Gastrocnemius medialis (tissue), 4 donors: ENCODE measurements around the gene GBA3. TPM values are rescaled to one million over a fixed set of nuclear protein-coding genes. Genes with fewer than 3 reads are reported as not detected.

Source experiments
- ATAC-seq, 2 donors: fragments of 150-250 bp; one replicate each; pipeline ENCODE4 v1.9.1; 2016
- DNase-seq, 2 donors: peaks; one replicate each; pipeline ENCODE4 v3.0.0-alpha.2; 2019
- H3K27ac ChIP-seq, 4 donors: fragments of 200-600 bp; sonication (generic); 1 replicate in 1 of 4; 2 replicates in 3 of 4; pipeline ENCODE4 v1.5.1; 2016 to 2018; ENCODE audit warnings: mild to moderate bottlenecking in 2 of 4, moderate library complexity in 1 of 4
- H3K27me3 ChIP-seq, 3 donors: fragments of 200-600 bp; sonication (generic) in 2 of 3; 1 replicate in 1 of 3; 2 replicates in 2 of 3; pipeline versions ENCODE4 v1.5.1 to v1.6.0; 2016 to 2019; ENCODE audit warnings: mild to moderate bottlenecking in 1 of 3, moderate library complexity in 1 of 3
- H3K36me3 ChIP-seq, 2 donors: fragments of 200-600 bp; sonication (generic) in 1 of 2; one replicate each; pipeline ENCODE4 v1.5.1; 2017 to 2018
- H3K4me1 ChIP-seq, 2 donors: fragments of 200-600 bp; sonication (generic) in 1 of 2; one replicate each; pipeline ENCODE4 v1.5.1; 2016 to 2017; ENCODE audit warnings: mild to moderate bottlenecking in 2 of 2
- H3K4me3 ChIP-seq, 4 donors: fragments of 200-600 bp; sonication (generic) in 3 of 4; 1 replicate in 1 of 4; 2 replicates in 3 of 4; pipeline ENCODE4 v1.5.1; 2016 to 2019; ENCODE audit warnings: mild to moderate bottlenecking in 2 of 4
- H3K9me3 ChIP-seq, 3 donors: fragments of 200-600 bp; sonication (generic) in 2 of 3; 1 replicate in 1 of 3; 2 replicates in 2 of 3; pipeline ENCODE4 v1.5.1; 2016 to 2019
- CTCF ChIP-seq, 5 experiments: fragments of 450-650 bp in 3 of 5; fragments of 200-600 bp in 2 of 5; sonication (generic) in 2 of 5; IDR thresholded peaks in 4 of 5; conservative IDR thresholded peaks in 1 of 5; 1 replicate in 4 of 5; 2 replicates in 1 of 5; pipeline ENCODE4 v1.5.1; 2016 to 2019; ENCODE audit warnings: antibody characterized with exemption in 5 of 5, mild to moderate bottlenecking in 3 of 5, moderate library complexity in 3 of 5
- POLR2A ChIP-seq, 2 donors: fragments of 450-650 bp; IDR thresholded peaks; one replicate each; pipeline ENCODE4 v1.6.1; 2017; ENCODE audit warnings: antibody characterized with exemption in 2 of 2, mild to moderate bottlenecking in 2 of 2, moderate library complexity in 2 of 2
- in situ Hi-C, 4 donors: fragments of 200-750 bp; cut with MboI; loops; one replicate each; pipeline versions ENCODE4 v1.15.0 to v1.8.0; 2017; ENCODE audit warnings: low sequenced_read_pairs in 4 of 4
- intact Hi-C: fragments of 100-400 bp; cut with DNase I; formaldehyde crosslinking; loops from one replicate; pipeline ENCODE4 v1.15.1; 2023; ENCODE audit warnings: low total_unique reads
- total RNA-seq, 4 donors: library from RNA; depleted of rRNA; stranded (reverse); fragments of >200 nt; gene quantifications; one replicate each; pipeline versions ENCODE4 v1.1.0 to v1.2.3, GENCODE V29; 2016

GBA3 gene
- total RNA-seq, 4 donors from 2014 or later: 0.24 TPM; not detected in 3

GRCh38 chr4:22764183-22764582 is 71.4 kb downstream of the GBA3 start:
- Histone ChIP-seq H3K27me3 (no peaks in the 10 kb centered on the region), H3K27ac (no peak overlapping the region), H3K9me3 (no peaks in the 10 kb centered on the region), H3K36me3 (no peaks in the 10 kb centered on the region), H3K4me3 (no peak overlapping the region), H3K4me1 (no peaks in the 10 kb centered on the region)
- DNase-seq (no peak), ATAC-seq (no peak)
- intact Hi-C loops (no loop called here), in situ Hi-C loops (no loop called here)
- no peak for TF ChIP-seq CTCF (IDR thresholded peaks at IDR 0.05 in 4 of 5, conservative IDR thresholded peaks at IDR 0.05 in 1 of 5)
- TF ChIP-seq POLR2A (IDR thresholded peaks at IDR 0.05): no peak

DNA sequence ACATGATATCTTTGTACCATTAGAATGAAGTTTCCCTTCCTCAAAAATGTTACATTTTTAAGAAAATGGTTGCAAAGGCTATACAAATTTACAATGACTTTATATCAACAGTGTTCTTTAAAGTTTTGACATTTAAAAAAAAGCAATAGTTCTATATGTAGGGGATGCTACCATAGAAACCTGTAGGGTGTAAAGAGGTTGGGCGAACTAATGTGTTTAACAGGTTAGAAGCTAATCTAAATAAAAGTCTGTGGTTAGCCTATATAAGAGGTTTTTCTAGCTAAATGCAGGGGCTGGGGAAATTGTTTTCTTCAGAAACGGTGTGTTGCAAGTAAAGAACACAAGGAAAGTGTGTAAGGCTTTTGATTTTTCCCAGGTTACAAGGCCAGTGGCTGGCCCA is 73.3 kb downstream of the GBA3 start:
- H3K9me3 ChIP-seq: no peaks in the 10 kb centered on the region
- no peaks in the 10 kb centered on the region for H3K36me3 ChIP-seq
- no peaks in the 10 kb centered on the region for H3K27me3 ChIP-seq
- no peaks in the 10 kb centered on the region for H3K4me1 ChIP-seq
- in situ Hi-C loops (no loop called here), intact Hi-C loops (no loop called here)
- no peak for ATAC-seq
- no peak overlapping the region for H3K27ac ChIP-seq
- TF ChIP-seq POLR2A (IDR thresholded peaks at IDR 0.05) (no peak), CTCF (IDR thresholded peaks at IDR 0.05 in 4 of 5, conservative IDR thresholded peaks at IDR 0.05 in 1 of 5) (no peak)
- H3K4me3 ChIP-seq: no peak overlapping the region
- no peak for DNase-seq

DNA sequence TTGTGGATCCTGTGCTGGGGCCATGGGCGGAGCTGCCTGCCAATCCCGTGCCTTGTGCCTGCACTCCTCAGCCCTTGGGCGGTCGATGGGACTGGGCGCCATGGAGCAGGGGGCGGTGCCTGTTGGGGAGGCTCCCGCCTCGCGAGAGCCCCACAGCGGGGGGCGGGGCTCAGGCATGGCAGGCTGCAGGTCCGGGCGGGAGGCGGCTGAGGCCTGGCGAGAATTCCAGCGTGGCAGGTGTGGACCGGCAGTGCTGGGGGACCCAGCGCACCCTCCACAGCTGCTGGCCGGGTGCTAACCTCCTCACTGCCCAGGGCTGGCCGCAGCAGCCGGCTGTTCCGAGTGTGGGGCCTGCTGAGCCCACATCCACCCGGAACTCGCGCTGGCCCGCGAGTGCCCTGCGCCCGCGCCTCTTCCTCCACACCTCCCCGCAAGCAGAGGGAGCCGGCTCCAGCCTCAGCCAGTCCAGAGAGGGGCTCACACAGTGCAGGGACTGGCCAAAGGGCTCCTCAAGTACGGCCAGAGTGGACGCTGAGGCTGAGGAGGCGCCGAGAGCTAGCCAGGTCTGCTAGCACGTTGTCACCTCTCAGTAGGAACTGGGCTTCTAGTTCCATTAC is 85.9 kb downstream of the GBA3 start:
- ATAC-seq (no peak), DNase-seq (no peak)
- no peak overlapping the region for H3K4me3 ChIP-seq

GRCh38 chr4:22780317-22780716 is 87.6 kb downstream of the GBA3 start:
- ATAC-seq (no peak), DNase-seq (no peak)
- Histone ChIP-seq H3K27me3 (no peaks in the 10 kb centered on the region), H3K36me3 (no peaks in the 10 kb centered on the region), H3K4me1 (no peaks in the 10 kb centered on the region), H3K27ac (no peak overlapping the region), H3K9me3 (no peaks in the 10 kb centered on the region), H3K4me3 (no peak overlapping the region)
- in situ Hi-C loops (no loop called here), intact Hi-C loops (no loop called here)
- TF ChIP-seq CTCF (IDR thresholded peaks at IDR 0.05 in 4 of 5, conservative IDR thresholded peaks at IDR 0.05 in 1 of 5) (no peak), POLR2A (IDR thresholded peaks at IDR 0.05) (no peak)

More for the DNA sequence above, 85.9 kb downstream of the GBA3 start:
- intact Hi-C loops: no loop called here
- H3K27ac ChIP-seq: no peak overlapping the region
- H3K4me1 ChIP-seq: no peaks in the 10 kb centered on the region
- H3K36me3 ChIP-seq: no peaks in the 10 kb centered on the region
- H3K9me3 ChIP-seq: no peaks in the 10 kb centered on the region
- TF ChIP-seq CTCF (IDR thresholded peaks at IDR 0.05 in 4 of 5, conservative IDR thresholded peaks at IDR 0.05 in 1 of 5) (no peak), POLR2A (IDR thresholded peaks at IDR 0.05) (no peak)
- in situ Hi-C loops: no loop called here
- H3K27me3 ChIP-seq: no peaks in the 10 kb centered on the region

GRCh38 chr4:22780797-22781196 is 88.1 kb downstream of the GBA3 start:
- no peak overlapping the region for H3K4me3 ChIP-seq
- in situ Hi-C loops: no loop called here
- no peaks in the 10 kb centered on the region for H3K36me3 ChIP-seq
- intact Hi-C loops: no loop called here
- no peaks in the 10 kb centered on the region for H3K9me3 ChIP-seq
- no peak overlapping the region for H3K27ac ChIP-seq
- DNase-seq (no peak), ATAC-seq (no peak)
- no peaks in the 10 kb centered on the region for H3K4me1 ChIP-seq
- TF ChIP-seq CTCF (IDR thresholded peaks at IDR 0.05 in 4 of 5, conservative IDR thresholded peaks at IDR 0.05 in 1 of 5) (no peak), POLR2A (IDR thresholded peaks at IDR 0.05) (no peak)
- no peaks in the 10 kb centered on the region for H3K27me3 ChIP-seq
